NOMO-1 treated with DMSO at 0.1 percent for 48 hours (cell line): ENCODE measurements around the gene CORIN.

ENCODE experiments used
- DNase-seq: peaks from one replicate; lab custom pipeline; 2025; ENCODE audit not compliant: unreplicated experiment; lab: John Stamatoyannopoulos, UW

Gene CORIN, protein sequence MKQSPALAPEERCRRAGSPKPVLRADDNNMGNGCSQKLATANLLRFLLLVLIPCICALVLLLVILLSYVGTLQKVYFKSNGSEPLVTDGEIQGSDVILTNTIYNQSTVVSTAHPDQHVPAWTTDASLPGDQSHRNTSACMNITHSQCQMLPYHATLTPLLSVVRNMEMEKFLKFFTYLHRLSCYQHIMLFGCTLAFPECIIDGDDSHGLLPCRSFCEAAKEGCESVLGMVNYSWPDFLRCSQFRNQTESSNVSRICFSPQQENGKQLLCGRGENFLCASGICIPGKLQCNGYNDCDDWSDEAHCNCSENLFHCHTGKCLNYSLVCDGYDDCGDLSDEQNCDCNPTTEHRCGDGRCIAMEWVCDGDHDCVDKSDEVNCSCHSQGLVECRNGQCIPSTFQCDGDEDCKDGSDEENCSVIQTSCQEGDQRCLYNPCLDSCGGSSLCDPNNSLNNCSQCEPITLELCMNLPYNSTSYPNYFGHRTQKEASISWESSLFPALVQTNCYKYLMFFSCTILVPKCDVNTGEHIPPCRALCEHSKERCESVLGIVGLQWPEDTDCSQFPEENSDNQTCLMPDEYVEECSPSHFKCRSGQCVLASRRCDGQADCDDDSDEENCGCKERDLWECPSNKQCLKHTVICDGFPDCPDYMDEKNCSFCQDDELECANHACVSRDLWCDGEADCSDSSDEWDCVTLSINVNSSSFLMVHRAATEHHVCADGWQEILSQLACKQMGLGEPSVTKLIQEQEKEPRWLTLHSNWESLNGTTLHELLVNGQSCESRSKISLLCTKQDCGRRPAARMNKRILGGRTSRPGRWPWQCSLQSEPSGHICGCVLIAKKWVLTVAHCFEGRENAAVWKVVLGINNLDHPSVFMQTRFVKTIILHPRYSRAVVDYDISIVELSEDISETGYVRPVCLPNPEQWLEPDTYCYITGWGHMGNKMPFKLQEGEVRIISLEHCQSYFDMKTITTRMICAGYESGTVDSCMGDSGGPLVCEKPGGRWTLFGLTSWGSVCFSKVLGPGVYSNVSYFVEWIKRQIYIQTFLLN

DNA sequence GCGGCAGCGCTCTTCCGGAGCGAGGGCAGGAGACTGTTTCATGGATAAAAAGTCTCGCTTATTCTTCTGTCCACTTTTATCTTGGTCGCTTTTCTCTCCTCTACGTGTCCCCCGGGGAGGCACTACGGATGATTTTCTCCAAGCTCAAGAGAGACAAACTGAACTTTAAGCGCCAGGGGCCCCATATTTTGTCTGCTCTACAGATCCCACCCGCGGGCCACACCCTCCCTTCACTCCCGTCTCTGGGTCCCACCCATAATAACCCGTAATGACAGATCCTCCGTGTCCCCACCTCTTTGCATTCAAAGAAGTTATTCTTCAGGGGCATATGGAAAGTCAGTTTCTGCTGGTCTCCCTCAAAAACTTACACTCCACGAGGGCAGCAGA is at the start of gene CORIN:
TSS of gene CORIN (minus strand) at position 160 of the 387 bp plus-strand sequence. CDS start at position 42, 118 bp downstream.
- DNase-seq: no peak

DNA sequence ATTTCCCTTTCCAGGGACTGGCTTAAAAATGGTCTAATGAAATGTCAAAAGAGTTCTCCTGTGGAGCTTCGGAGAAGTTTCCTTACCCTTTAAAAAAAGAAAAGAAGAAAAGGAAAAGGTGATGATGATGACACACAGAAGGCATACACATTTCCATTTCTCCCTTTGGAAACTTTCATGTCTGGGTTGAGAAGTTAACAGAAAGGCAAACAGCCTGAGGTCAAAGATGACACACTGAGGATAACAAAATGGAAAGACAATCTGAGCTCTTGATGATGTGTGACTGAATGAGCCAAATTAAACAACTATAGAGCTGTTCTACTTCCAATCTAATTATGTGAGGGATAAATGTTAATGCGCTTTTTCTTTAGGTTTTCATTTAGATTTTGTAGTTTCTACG is 44.4 kb upstream of the CORIN start:
- DNase-seq: no peak

DNA sequence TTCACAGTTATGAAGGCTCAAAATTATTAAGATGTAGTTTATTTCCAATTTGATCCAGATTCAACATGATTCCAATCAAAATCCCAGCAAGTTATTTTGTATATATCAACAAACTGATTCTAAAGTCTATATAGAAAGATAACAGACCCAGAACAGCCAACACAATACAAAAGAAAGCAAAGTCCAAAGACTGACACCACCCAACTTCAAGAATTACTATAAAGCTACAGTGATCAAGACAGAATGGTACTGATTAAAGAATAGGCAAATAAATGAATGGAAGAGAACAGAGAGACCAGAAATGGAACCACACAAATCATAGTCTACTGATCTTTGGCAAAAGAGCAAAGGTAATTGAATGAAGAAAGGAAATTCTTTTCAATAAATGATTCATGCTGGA is 41.6 kb upstream of the CORIN start:
- DNase-seq: no peak

DNA sequence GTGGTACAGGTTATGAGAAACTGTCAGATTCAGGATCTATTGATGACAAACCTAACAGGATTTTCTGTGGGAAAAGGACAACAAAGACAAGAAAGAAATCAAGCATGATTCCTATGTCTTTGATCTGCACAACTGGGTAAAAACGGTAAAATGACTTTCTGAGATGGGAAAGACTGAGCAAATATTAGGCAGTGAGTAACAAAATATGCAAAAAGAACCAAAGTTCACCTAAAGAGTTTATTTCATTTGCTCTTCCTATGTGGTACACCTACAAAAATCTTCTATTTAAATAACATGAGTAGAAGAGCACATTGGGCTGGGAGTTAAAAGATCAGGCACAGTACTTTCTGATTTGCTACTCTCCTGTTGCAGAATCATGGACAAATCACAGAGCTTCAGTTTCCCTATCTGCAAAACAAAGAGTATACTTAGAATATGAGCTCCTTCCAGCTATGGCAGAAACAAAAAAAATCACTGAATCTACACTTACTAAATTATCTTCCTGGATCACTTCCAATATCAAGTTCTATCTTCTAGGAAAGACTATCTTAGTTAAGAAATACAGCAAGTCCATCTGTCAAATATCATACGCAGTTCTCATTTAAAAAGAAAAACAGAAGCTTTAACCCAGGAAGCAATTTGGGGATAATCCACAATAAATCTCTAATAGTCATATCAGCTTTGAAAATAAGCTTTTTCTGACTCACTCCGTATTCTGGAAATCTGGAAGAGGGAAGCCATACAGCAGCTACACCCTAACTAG is 39.1 kb upstream of the CORIN start:
- no peak for DNase-seq

DNA sequence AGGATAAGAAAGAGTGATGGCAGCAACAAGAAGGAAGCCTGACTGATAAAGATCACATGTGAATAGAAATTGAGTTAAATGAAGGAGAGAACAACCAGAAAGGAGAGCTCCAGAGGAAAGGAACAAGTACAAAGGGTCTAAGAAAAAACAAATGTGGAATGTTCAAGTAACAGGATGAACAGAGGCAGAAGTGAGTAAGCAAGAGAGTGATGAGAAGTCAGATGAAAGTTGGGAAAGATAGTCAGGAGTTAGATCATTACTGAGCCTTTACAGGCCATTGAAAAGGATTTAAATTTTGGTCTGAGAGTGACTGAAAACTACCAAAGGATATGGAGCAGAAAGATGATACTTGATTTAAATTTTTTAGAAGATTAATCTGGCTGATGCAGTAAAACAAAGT is 38.4 kb upstream of the CORIN start:
- no peak for DNase-seq

DNA sequence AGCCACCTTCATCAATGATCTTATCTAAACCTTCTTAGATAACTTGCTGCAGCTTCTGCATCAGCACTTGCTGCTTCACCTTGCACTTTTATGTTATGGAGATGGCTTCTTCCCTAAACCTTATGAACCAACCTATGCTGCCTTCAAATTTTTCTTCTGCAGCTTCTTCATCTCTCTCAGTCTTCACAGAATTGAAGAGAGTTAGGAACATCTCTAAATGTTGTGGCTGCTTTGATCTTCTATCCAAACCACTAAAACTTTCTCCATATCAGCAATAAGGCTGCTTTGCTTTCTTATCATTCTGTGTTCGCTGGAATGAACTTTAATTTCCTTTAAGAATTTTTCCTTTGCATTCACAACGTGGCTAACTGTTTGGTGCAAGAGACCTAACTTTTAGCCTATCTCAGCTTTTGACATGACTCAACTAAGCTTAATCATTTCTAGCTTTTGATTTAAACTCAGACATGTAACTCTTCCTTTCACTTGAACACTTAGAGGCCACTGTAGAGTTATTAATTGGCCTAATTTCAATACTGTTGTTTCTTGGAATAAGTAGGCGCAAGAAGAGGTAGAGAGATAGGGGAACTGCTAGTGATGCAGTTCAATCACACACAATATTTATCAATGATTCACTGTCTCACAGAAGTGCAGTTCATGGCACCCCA is 36.1 kb upstream of the CORIN start:
- DNase-seq: no peak

DNA sequence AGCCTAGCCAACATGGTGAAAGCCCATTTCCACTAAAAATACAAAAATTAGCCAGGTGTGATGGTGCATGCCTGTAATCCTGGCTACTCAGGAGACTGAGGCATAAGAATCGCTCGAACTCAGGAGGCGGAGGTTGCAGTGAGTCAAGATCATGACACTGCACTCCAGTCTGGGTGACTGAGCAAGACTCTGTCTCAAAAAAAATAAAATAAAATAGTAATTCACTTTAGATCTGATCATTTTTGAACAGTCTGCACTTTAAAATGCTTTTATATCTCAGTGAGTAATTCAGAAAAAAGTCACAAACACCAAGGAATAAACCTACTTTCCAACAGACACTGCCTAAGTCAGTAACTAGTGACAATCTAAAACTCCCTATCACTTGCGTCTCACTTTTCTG is 25.6 kb upstream of the CORIN start:
- no peak for DNase-seq

DNA sequence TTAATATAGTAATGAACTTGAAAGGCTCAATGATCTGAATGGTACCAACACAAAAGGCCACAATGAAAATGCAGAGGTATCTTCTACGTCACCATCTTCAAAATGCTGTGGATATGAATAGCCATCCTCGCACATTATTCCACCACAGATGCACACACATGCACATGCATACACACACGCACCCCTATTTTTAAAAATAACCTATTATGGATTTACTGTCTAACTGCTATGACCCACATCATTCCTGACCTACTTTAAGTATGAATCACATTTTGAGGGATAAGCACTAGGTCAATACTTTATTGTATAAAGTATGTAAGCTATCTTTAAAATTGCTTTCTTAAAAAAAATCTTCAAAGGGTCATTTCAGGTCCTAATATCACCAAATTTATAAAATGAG is 24.4 kb upstream of the CORIN start:
- no peak for DNase-seq

DNA sequence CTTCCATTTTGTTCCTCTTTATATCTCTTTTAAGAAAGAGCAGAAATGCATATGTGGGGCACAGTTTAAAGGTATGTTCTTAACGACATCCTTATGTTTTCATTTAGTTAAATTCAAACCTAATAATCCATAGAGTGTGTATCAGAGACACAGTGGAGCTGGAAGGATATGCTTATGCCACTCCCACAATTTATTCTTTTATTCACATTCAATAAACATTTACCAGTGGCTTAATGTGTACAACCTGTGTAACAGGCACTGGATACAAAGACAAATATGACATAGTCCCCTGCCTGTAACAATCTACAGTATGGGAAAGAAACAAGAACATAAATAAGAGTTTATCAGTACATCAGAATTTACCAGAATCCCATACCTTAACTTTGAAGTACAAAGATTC is 22.4 kb upstream of the CORIN start:
- DNase-seq: no peak

DNA sequence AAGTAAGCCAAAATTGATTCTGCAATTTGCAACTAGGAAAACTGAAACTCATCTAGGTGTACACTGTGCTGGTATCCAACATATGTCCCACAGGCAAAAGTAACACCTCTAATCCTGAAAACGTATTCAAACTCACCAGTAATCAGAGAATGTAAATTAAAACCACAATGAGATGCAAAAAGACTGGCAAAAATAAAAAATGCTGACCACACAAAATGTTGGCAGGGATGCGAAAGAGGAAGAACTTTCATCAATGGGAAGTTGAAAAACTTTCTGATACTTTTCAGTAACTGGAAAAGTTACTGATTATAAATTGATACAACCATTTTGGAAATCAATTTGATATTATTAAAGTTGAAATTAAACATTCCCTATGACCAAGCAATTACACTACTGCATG is 20.1 kb upstream of the CORIN start:
- DNase-seq: no peak

DNA sequence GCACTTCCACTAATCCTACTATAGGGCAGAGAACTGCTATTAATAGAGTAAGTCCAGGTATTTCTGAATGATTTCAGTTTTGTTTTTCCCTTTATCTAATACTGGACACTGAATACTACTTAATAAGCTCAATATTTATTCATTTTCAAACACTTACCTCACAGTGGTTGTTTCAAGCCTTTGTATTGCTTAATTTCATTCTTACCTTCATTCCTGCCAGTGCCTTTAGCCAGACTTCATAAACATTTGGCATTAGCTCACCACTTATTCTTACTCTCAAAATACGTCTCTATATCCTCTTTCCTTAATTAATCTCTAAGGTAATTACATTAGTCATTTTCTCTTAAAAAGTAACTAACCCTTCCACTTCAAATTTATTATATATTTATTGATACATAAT is 18.8 kb upstream of the CORIN start:
- no peak for DNase-seq

DNA sequence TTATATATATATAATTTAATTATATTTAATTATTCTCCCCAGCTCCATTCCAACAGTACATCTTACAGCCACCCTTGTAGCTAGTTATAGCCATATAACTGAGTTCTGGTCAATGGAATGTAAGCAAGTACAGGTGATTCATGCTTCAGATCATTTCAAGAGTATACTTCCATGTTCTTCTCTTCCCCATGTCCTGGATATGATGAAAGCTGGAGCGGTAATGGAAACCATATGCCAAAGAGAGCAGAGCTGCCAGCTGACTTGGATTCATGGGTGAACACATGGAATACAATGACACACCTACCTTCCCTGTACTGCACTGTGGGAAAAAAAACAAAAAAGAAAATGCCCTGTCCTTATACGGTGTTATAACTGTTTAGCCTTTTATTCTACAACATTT is 17.5 kb upstream of the CORIN start:
- no peak for DNase-seq

DNA sequence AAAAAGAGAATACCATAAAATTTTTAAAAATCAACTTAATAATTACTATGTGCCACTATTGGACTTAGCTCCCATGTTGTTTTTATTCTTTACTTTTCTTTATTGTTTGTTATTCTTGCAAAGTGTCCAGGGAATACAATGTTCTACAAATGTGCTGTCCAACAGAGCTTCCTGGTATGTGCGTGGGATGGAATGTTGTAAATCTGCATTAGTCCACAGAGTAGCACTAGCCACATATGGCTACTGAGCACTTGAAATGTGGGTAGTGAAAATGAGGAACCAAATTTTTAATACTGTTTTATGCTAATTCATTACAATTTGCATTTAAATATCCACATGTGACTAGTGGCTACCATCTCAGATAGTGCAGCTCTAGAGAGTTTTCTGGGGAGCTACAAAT is 14.3 kb upstream of the CORIN start:
- no peak for DNase-seq

DNA sequence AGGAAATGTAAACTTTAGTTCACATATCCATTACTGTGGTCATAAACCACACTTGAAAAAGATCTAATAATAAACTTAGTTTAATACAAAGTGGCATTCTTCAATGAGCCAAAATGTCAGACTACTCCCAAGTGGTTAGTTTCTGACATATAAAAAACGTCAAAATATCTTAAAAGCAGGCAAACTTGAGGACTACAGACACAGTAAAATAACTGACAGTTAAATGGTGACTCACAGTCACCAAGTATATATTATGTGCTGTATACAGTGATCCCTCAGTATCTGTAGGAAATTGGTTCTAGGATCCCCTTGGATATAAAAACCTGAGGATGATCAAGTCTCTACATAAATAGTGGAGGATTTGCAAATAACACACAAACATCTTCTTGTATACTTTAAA is 11.6 kb upstream of the CORIN start:
- no peak for DNase-seq

DNA sequence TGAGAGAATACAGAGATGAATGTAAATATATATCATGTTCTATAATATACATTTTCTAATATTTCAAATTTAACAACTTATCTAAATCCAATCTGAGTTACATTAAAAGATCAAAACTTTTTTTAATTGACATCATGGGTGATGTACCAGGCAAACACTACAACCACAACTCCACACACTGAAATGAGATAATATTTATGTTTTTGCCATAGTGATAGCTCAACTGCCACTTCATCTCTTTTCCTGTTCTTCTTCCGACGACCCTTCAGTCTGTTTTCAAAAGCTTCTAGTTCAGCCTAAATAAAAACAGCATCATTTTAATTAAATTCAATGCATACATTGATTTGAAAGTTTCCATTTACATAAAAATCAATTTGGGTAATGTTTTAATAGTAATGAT is 10.2 kb upstream of the CORIN start:
- no peak for DNase-seq

DNA sequence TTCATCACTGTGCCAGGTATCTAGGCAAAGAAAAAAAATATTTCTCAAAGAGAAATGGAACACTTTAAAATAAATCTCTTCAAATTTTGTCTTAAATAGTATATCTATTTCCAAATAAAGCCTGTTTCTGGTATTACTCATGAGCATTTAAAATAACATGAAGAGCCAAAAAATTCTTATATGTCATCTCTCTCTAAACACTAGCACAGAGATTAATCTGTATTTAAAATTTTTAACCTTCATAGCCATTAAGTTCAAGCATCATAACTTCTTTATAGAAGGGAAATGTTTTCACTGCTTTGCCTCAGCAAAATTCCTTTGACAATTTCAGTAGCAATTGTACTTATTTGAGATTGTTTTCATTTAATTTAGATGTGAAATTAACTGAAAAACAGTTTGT is 5.1 kb upstream of the CORIN start:
- no peak for DNase-seq

DNA sequence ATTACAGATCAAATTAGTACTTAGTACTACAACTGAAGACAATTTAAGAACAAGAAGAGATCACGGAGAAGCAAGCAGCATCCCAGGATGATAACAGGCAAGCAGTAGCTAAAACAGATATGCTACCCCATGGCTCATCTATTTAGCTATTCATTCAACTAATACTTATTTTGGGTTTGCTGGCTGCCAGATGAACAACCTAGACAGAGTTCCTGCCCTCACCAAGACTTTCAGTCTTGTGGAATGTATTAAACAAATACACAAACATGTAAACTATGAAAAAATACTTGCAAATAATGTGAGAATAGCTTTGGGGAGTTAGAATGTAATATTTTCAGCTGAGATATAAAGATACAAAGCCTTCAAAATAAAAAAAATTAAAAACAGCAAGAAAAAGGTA is 2.4 kb upstream of the CORIN start:
- DNase-seq: no peak

DNA sequence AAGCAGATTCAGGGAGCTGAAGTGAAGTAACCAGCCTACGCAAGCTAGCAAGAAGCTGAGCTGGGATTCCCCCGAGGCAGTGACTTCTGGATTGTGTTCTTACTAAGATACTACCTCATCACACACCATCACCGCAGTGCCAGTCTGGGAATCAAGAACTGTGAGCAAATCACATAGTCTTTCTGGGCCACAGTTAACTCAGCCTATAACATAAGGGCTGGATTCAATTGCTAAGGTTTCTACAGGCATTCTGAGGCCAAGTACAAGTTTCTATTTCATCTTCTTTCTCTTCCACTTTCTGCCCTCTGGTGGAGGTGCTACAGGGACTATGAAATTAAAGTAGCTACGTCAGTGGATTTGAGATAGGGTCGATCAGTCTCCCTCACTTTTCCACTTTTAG is 1.4 kb upstream of the CORIN start:
- peak; percentile 8 for DNase-seq

DNA sequence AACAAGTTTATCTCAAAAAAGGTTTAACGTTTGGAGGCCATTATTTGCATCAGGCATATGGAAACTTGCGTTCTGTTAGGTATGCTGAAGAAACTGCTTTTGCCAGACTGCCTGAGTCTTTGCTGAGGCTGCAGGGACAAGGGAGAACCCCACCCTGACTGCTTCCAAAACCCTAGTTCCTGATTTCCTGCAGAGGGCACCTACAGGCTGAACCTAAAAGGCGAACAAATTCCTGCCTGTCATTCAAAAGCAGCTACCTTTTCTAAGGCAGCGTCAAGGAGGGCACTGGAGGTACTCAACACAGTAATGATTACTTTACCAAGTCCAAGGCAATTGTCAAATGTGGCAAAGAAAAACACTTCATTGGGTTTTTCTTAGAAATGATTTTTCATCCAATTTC is 578 bp upstream of the CORIN start:
- DNase-seq: no peak

DNA sequence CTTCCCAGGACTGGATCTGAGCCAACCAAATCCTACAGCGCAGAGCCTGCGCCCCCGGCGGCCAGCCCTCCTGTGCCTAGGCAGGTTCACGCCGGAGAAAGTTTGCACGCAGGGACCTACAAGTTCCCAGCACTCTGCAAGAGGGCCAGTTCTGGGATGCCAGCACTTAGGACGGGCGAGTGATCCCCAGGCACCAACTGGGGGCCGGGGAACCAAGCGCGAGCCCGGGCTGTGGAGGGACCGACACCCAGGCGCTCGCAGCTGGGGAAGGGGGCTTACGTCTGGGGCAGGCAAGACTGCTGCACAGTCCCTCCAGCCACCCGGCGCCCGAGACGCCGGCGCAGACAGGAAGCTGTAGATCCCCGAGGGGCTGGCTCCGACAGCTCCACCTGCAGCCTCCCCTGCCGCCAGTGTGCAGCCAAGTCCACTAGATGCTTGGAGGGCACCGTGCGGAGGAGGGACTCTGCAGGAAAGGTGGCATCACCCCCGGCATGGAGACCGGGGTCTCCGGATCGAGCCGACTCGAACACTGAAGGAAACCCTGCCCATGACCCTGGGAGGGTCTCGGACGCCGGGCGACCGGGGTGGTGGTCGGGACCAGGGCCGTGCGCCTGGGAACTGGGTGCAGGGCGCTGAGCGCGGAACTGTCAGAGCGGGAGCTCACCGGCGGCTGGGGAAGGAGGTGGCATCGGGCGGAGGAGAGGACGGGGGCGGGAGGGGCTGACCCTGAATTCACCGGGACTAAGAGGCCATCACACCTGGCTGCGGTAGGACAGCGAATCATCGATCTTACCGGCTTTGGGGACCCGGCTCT is 566 bp downstream of the CORIN start:
- DNase-seq: peak; percentile 10
